Kasumi-1 (cell line): ENCODE data around the gene KRT36.
A peak's percentile ranks its signal among the peaks of the same experiment; 100 is the strongest.

Experiments
- DNase-seq, 2 experiments: peaks; one replicate each; lab custom pipeline; 2025; lab: John Stamatoyannopoulos, UW

The KRT36 gene

DNA sequence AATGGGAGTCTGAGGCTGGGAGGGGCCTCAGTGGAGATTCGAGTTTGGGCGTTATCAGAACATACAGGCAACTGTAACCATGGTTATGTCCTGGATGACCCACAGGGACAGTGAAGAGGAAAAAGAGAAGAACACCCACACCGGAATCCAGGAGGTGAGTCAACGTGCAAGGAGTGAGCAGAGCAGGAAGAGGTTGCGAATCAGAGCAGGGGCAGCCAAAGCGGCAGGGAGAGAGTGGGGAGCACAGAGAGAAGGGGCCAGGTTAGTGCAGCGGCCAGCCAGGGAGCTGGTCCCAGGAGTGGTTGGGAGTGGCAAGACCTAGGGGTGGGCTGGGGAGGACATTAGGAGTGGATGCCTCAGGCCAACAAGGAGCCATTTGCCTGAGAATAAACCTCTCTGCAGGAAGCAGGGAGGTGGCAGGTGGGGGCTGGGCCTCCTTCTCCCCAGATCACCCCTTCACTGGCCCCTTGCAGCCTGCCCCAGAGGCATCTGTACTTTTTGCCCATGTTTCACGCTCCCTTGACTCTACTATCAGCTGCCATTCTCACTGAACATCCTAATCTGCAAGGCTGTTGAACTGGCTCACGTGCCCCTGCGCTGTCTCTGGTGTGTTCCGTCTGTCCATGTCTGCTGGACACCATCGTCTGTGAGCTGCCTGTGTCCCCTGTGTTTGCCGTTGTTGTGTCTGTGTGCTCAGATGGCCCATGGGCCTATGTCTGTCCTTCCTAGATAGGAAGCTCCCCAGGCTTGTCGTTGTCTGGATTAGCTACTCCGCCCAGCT, 10.6 kb upstream of the KRT36 start:
- no peak for DNase-seq

DNA sequence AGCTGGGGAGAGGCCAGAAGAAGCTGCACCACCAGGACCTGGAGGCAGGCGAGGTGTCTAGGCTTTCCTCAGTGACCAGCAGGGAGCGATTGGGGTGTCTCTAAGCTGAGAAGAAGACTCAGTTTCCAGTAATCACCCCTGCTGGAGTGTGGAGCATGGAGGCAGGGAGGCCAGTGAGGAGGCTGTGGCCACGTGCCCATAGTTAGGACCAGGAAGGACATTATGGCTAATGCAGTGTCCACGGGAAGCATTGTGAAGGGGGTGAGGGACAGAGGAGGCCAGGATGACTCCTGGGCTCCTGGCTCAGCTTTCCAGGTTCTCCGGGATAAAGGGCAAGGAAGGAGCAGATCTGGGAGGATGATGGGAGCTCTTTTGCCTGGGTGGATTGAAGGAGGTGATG, 10.0 kb upstream of the KRT36 start:
- DNase-seq = no peak

DNA sequence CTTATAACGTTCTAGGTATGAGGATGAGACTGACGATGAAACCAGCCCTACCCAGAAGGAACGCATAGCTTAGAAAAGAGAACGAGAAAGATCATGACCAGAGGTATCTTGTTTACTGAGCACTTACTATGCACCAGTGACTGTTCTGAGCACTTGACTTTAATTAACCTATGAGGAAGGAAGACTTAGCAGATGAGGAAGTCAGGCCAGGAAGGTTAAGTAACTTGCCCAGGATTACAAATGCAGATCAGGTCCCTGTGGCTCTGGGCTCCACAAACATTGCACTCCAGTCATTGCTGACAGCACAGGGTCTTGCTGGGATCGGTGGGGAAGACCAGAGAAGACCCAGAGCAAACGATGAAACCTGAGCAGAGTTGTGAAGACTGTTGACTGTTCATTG, 8.6 kb upstream of the KRT36 start:
- DNase-seq = peak in 1 of 2 experiments; percentile 3

DNA sequence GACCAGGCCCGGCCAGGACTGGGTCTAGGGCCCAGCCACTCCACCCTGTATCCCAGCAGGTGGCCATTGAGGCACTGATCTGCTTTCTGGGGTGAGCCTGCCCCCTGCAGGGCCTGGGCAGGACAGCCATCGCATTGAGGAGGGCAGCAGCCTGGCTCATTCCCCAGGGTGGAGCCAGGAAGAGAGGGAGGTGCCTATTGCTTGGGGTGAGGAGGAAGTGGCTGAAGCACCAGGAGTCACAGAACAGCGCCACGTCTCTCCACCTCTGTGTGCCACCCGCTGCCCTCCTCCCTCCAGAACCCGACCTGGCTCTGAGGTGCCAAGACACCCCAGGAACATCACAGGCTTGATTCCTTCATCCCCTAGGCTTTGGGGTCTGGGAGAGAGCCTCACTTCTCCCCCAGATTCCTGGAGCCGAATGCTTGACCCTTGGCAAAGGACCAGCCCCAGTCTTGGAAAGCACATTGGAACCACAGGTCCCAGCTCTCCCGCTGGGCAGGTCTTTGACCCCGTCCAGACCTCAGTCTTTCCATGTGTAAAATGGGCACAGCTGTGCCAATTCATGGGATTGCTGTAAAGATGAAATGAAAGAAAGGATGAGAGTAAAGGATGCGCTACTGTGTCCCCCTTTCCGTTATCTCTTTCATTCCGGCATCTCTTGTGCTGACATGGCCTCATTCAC, 7.2 kb upstream of the KRT36 start:
- peak; percentile 35 to 48 for DNase-seq

DNA sequence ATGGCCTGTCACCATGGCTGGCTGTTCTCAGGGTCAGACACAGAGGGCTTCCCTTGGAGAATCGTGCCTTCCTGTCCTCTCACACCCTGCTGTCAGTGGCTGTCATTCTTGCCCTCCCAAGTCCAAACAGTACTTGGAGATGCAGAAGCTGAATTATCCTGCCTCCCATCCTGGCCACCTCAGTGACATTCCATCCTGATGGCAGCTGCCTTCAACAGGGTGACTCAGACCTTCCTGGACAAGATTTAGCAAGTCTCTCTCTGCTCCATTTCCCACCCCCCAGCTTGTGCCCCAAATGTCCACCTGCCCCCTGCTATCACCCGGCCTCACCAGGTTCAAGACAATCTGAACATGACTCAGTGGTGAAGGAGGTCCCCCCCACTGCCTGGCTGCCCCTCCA, 4.8 kb upstream of the KRT36 start:
- DNase-seq = no peak

DNA sequence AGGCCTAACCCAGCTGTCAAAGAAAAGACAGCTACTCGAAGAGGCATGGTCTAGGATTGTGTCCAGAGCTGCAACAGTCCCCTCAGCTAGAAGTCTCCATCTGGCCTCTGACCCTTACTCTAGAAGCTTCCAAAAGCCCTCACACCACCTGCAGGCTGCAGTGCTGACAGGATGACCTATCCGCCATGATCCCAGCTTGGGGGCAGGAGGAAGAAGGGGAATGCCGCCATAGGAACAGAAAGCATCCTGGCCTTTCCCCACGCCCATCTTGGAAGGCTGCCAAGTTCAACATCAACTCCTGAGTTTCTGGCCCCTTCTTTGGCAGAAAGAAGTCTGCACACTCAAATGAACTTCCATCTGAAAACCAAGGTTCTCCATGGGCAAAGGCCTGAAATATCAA, 3.1 kb upstream of the KRT36 start:
- DNase-seq = peak; percentile 41 to 89

DNA sequence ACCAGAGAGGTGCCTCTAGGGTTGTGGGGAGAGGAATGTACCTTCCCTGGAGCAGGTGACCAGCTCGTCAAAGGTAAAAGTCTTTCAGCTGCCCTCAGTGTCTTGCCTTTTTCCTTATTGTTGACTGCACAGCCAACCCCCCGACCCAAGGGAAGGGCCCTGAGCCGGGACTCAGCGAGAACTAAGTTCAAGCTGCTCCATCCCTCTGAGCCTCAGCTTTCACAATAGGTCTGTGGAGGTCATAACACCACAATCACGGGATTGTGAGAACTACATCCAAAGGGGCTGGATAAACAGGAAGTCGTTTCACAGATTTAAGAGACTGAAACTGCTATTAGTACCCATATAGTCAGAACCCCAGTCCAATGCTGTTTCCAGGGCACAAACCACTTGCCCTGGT, 2.6 kb upstream of the KRT36 start:
- no peak for DNase-seq

DNA sequence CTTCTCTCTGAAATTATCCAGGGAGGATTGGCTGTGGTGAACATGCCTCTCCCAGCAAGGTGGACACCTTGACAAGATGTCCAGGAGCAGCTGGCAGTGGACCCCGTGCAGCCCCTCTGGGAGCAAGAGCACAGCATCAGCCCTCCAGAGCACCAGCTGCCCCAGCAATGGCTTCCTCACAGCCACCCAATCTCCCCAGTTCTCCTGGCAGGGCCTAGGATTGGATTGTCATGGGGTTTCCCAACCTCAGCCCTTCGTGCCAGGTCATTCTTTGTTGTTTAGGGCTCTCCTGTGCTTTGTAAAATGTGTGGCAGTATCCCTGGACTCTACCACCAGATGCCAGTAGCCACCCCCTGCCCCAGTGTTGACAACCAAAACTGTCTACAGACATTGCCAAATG, 1.8 kb upstream of the KRT36 start:
- no peak for DNase-seq

DNA sequence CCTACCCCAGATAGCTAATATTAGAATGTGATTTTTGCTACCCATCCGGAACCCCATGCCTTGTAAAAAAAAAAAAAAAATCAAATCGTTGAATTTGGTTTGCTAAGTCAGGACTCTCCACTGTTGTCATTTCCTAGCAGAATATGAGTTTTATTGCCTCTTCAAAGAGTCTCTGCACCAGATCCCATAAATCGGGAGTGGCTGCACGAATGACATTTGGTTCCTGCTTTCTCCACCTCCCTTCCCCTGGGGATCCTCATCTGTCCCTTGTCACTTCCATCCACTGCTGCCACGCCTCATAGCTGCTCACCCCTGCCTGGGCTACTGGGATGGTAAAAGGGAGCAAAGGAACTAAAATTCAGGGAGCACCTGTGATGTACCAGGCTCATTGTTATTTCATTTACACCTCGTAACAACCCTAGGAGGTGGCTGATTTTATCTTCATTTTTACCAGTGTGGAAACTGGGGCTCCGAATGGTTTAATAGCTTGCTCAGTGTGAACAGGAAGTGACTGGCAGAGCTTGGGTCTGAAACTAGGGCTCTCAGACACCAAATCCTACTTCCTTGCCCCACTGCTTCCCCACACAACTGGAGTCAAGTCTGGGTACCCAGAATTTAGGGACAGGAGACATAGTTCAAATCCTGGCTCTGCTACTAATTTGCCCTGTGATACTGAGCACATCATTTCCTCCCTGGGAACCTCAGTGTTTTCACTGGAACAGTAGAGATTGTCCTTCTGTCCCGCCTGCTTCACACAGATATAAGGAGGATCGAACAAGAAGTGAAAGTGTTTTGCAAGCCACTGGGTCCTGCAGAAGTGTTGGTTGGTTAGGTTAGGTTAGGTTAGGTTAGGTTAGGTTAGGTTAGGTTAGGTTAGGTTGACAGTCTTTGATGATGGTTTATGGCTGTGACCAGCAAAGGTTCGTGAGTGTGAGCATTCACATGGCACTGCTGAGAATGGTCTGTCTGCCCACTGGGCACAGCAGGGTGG, 585 bp upstream of the KRT36 start:
- no peak for DNase-seq

DNA sequence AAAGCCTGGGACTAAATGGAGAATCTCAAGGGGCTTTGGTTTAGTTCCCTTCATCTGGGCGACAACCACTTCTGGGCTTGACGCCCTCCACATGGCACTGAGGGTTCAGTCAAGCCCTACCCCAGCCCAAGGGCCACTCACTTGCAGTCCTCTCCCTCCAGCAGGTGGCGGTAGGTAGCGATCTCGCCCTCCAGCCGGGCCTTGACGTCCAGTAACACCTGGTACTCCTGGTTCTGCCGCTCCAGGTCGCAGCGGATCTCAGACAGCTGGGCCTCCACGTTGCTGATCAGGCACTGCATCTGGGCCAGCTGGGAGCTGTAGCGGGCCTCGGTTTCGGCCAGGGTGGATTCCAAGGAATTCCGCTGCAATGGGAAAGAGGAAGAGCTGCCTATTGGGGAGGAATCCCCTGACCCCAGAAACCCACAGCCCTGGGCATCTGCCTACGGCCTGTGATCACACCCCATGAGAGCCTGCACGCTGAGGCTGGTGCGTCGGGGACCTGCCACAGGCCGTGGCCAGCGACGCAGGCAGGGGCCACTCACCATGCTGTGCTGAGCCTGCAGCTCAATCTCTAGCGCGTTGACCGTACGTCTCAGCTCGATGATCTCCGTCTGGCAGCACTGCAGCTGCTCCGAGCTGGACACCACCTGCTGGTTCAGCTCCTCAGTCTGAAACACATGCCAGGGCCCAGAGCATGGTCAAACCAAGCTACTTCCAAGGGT, 2.7 kb downstream of the KRT36 start:
- no peak for DNase-seq

DNA sequence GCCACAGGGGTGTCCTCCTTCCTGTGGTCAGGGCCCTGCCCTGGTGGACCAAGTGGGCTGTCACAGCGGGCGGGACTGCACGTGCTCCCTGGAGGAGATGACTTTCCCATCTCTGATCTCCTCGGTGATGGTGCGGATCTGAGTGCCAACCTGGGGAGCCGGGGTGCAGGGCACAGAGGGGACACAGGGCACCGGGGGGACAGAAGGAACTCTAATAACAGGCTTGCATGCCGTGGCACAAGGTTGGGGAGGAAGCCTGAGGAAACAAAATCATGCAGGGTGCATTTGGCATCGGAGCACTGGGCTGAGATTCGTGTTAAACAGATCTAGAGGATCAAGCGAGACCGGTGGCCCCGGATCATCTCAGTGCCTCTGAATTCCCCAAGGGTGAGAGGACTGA, 3.4 kb downstream of the KRT36 start:
- DNase-seq = no peak

DNA sequence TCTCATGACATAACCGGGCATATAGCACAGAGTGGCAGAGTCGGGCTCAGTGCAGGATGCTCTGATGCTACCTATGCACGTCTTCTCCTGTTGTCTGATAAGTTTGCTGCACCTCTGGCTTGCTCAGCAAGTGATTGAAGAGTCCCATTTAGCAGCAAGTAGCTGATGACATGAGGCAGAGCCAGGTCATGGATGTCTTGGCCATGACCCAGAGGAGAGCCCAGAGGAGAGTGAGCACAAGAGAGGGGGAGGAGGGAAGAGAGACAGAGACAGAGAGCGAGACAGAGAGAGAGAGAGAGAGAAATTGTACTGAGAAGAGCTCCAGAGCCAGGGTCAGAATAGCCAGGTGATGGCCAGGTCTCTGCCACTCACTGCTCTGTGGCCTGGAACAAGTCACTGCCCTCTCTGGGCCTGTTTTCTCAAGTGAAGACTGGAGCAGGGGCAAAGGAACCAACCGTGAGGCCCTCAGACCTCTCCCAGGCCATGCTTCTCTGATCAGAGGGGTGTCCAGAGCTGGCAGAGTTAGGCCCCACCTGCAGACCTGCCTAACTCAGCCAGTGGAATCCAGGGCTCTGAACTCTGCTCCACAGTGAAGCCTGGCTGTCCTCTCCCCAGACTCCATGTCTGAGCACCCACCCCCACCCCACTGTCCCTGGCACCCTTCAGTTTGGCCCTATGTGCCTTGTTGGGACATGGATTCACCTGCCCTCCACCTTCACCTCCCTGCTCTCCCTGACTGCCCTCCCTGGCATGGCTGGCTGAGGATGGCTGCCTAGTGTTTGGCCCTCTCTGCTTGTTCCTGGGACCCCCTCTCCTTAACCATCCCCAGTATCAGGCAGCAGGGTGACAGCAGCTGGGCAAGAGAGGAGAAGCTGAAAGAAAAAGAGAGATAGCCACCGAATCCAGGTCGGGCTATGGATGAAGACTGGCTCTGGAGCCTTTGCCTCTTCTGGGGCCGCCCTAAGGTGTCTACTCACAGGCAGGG, 4.5 kb downstream of the KRT36 start:
- no peak for DNase-seq

DNA sequence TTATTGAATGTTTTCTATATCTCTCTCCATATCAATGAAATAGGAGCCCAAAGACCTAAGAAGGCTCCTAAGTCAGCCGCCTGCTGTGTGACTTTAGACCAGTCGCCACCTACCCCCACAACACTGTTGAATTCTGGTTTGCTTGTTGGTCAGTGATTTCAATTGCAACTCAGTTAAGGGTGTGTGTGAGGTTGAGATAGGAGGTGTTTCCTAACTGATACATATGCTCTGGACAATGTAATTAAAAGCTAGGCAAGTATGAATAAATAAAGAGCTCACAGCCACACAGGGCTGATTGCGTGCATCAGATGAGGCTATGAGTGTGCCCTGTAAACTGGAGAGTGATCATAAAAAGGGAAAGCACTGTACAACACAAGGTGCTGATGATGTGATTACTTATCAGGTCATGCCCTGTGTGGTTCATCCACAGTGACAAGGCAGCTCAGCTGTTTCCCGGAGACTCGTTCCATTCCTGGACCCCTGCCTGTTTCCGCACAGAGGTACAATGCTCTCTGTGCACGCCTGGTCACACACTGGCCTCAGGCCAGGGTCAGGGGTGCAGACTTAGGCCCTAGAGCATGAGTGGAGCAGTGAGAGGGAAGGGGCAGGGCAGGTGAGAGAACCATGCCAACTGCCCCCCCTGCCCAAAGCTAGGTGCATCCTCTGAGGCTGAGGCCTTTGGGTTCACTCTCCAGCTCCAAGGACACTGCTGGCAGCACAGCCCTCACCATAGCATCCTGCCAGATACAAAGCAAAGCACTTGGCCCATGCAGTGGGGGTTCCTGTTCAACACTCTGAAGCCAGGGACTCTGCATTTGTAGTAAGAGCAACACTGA, 5.5 kb downstream of the KRT36 start:
- no peak for DNase-seq

DNA sequence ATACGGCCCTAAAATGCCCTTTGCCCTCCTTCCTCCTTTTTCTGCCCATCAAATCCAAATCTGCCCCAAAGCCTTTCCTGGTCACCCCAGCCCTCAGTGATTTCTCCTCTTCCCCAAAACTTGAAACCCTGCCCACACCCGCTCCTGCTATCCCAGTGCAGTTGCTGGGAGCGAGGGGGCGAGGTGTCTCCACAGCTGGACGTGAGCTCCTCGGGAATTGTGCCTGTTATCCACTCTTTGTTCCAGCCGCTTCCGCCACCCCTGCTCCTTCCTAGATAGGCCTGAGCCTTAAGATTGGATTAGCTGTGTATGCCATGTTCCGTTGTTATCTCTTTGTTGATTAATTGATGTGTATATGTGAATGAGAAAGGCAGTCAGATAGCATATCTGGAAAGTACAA, 6.2 kb downstream of the KRT36 start:
- no peak for DNase-seq

DNA sequence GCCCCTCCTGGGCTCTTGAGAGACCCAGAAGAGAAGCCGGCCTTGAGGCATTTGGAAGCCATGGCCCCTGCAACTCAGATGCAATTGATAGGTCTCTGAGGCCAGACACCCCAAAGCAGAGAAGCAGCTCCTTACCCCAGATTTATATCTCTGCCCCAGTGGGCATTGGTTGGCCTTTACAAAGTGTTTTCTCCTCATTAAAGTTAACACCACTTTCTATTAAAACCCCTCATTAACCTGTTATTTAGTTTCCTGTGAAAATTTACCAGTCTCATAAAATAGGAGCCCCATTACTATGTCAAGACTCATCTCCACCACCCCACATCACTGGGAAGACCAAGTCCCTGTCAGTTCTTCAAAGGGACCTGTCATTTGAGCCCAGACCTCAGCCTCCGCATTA, 8.7 kb downstream of the KRT36 start, which contains the start of gene KRT35:
Gene KRT35 (minus strand): TSS at position 116 of the 400 bp plus-strand sequence. CDS start 54 bp downstream, at position 62.
- DNase-seq = no peak

DNA sequence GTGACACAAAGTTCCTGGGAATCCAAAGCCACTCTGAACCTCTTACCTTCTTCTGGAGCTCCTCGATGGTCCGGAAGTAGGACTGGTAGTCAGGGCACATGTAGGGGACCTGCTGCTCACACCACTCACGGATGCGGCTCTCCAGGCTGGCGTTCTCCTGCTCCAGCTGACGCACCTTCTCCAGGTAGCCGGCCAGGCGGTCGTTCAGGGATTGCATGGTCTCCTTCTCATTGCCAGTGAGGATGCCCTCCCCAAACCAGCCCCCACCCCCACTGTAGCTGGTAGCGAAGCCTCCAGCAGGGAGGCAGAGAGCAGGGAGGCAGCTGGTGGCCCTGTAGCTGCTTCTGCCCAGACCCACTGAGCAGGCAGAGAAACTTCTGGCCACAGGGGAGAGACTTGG, 9.1 kb downstream of the KRT36 start:
- DNase-seq = no peak

DNA sequence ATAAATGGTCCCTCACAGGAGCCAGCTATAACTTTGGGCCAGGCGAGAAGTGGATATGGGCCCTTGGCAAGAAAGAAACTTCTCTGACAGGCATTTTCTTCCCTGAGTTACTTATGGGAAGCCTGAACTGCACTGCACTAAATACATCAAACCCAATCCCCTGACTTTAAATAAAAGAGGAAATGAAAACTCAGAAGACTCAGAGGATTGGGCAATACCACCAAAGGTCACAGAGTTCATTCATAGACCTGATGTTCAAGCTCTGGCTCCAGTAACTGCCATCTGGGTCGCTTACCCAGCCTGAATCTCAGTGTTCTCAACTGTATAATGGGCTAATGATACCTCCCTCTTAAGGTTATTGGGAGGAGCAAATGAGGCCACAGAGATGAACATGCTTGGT, 9.6 kb downstream of the KRT36 start:
- DNase-seq = no peak

DNA sequence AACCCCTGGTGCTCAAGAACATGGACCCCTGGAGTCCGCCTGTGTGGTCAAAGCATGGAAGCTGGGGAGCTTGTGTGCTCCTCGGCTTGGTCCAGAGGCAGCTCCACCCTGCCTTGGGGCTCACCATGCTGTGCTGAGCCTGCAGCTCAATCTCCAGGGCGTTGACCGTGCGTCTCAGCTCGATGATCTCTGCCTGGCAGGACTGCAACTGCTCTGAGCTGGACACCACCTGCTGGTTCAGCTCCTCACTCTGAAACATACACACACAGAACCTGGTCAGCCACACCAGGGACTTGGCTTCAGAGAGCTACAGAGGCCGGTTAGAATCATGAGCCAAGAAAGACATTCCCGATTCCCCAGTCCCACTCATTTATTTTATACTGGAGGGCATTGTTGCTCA, 11.5 kb downstream of the KRT36 start:
- no peak for DNase-seq
